Motor neuron (in vitro differentiated cells): Measurements from ENCODE around the gene C22orf31. TPM values are rescaled to one million over a fixed set of nuclear protein-coding genes. Genes with fewer than 3 reads are reported as not detected.
A peak's percentile ranks its signal among the peaks of the same experiment; 100 is the strongest.
"Not testable (repeated sequence)": the region's sequence is repeated elsewhere in the genome, so short reads cannot be mapped to it uniquely, and the experiment has no call there.

Experiments used
- ATAC-seq, 8 experiments: fragments of 200-7000 bp; cut with Tn5 transposase; replicated peaks in 6 of 8; 2 replicates each; pipeline ENCODE4 v1.8.0; 2021; ENCODE audit warnings: mild to moderate bottlenecking in 8 of 8, moderate library complexity in 8 of 8
- H3K27ac ChIP-seq, 2 donors: fragments of 250-450 bp; sonication (Bioruptor Pico); 2 replicates each; pipeline ENCODE4 v1.9.0; 2021; ENCODE audit warnings: antibody characterized with exemption in 2 of 2, mild to moderate bottlenecking in 2 of 2, moderate library complexity in 1 of 2
- H3K4me1 ChIP-seq, 2 donors: fragments of 250-450 bp; sonication (Bioruptor Pico); replicated peaks in 1 of 2; 2 replicates each; pipeline ENCODE4 v1.6.1; 2021; ENCODE audit warnings: antibody characterized with exemption in 2 of 2, mild to moderate bottlenecking in 2 of 2, moderate library complexity in 1 of 2
- H3K4me3 ChIP-seq, 5 donors: fragments of 250-450 bp; sonication (Bioruptor Pico); 2 replicates each; pipeline ENCODE4 v1.9.0; 2021; ENCODE audit warnings: antibody characterized with exemption in 5 of 5, mild to moderate bottlenecking in 5 of 5, moderate library complexity in 4 of 5
- WGBS, 10 experiments: fragments of 450-650 bp; shearing (Covaris generic); methylation state at CpG; one replicate each; pipeline ENCODE4 v1.0.0; 2022; 5-methylcytosine and 5-hydroxymethylcytosine counted together
- in situ Hi-C, 9 experiments: fragments of 400-800 bp; cut with MboI; loops; one replicate each; pipeline ENCODE4 v1.15.0; 2021; ENCODE audit warnings: low sequenced_read_pairs in 9 of 9, low pct_unique_long_range_greater_than_20kb in 2 of 9; ENCODE audit not compliant: unreplicated experiment in 9 of 9
- total RNA-seq, 8 experiments: library from RNA; unstranded; fragments of 300-600 nt; gene quantifications; 2 replicates each; pipeline versions ENCODE4 v1.2.3 to v1.2.4, GENCODE V29; 2022

C22orf31 gene
- total RNA-seq, 8 experiments from 2014 or later: 0.22 to 0.77 (median 0.34) TPM; not detected in 4

DNA sequence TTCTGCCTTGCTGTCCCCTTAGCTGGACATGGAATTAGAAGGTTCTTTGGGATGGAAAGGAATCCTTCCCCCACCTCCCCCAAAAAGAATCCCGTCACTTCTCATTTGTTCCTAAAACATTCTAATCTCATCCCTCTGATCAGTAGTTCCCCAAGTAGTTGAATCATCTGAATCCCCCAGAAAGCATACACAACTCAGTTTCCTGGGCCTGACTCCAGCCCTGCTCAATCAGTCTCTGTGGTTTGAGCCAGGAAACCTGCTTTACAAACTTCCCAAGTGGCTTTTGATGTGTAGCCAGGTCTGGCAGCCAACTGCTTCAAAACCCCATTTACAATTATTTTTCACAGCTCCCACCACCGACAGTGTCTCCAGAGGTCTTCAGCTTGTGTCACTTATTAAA lies 20.2 kb downstream of the C22orf31 start:
- in situ Hi-C loops: loop anchor here in 8 of 9 experiments (10.0 to 25.0 kb wide), 3 partner anchors 179 to 429 kb away; no protein-coding TSS in a partner anchor
- Histone ChIP-seq H3K4me1 (peaks cover 0 to 10% of the 10 kb centered on the region in 2 donors), H3K4me3 (no peak overlapping the region), H3K27ac (no peak overlapping the region)
- 21 to 90% (median 83%) methylated on average over 1 to 2 of the region's 2 CpGs; no CpG with 5 or more reads in 2 of the 10 experiments for WGBS, 10 experiments
- no peak for ATAC-seq

DNA sequence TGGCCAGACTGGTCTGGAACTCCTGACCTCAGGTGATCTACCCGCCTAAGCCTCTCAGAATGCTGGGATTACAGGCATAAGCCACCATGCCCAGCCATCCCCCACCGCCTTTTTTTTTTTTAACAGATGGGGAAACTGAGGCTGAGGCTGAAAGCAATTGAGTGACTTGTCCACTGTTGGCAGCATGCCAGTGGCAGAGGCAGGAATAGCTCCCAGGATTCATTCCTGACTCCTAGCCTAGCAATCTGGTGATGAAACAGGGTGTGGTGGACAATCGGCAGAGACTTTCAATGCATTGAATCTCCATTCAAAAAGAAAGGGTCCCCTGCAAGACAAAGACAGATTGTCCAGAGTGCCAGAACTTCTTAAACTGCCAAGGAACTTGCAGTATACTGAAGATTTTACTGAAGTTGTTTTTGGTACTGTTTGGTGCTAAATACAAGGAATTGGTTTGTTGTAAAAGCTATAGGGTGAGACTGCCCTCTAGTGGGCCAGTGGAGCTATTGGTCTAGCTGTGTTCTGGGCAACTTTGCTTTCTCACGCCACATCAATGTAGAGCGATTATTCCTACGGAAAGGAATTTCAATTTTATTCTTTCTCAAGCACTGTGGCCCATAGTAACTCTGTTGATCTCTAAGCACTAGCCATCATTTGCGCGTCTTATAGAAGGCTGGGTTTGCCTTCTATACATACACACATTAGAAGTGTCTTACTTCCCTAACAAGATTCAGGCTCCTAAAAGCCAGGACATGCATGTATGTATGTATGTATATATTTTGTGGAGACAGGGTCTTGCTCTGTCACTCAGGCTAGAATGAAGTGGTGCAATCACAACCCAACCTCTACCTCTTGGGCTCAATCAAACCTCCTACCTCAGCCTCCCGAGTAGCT lies 21.0 kb downstream of the C22orf31 start:
- ATAC-seq: peak; percentile 79 to 92 (median 86)
- in situ Hi-C loops: loop anchor here in 8 of 9 experiments (10.0 to 25.0 kb wide), 3 partner anchors 178 to 428 kb away; no protein-coding TSS in a partner anchor
- no peak overlapping the region for H3K27ac ChIP-seq
- peaks cover 0 to 10% of the 10 kb centered on the region in 2 donors for H3K4me1 ChIP-seq
- no peak overlapping the region for H3K4me3 ChIP-seq
- 5 to 94% (median 34%) methylated on average over 1 to 8 of the region's 9 CpGs; no CpG with 5 or more reads in 2 of the 10 experiments for WGBS, 10 experiments

DNA sequence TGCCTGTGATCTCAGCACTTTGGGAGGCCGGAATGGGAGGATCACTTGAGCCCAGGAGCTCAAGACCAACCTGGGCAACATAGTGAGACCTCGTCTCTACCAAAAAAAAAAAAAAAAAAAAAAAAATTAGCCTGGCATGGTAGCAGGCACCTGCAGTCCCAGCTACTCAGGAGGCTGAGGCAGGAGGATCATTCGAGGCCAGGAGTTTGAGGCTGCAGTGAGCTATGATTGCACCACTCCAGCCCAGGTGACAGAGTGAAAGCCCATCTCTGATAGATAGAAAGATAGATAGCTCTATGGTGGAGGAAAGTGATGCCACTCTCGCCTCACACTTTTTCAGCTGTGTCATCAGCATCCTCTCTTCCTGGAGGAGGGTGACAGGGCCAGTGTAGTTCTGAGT lies 21.9 kb downstream of the C22orf31 start:
- in situ Hi-C loops: loop anchor here (10.0 to 25.0 kb wide), 3 partner anchors 177 to 427 kb away; no protein-coding TSS in a partner anchor
- ATAC-seq: peak in 2 of 8 experiments; percentile 8 to 11
- WGBS, 10 experiments: 83 to 100% (median 100%) methylated on average over 1 to 2 of the region's 4 CpGs; no CpG with 5 or more reads in 4 of the 10 experiments
- H3K27ac ChIP-seq, H3K4me3 ChIP-seq: not testable (repeated sequence)
- peaks cover 0 to 10% of the 10 kb centered on the region in 2 donors for H3K4me1 ChIP-seq

DNA sequence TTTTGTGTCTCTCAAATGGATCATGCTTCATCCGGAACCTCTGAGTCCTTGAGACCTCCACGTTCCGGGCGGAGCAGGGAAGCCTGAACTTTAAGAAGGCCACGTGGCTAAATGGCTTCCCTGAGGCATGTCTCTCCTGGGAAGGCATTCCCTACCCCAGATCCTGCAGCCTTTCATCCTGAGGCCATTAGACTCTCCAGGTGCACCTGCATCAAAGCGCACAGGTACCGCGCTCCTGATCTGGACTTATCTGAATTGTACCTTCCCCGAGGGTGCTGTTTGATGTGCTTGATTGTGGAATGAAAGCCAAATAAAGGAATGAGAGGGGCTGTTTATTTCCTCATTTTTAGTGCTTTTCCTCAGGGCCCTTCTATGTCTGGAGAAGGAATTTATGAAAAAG lies 22.5 kb downstream of the C22orf31 start:
- 61 to 100% (median 94%) methylated on average over 1 to 9 of the region's 9 CpGs; no CpG with 5 or more reads in 1 of the 10 experiments for WGBS, 10 experiments
- peaks cover 0 to 10% of the 10 kb centered on the region in 2 donors for H3K4me1 ChIP-seq
- in situ Hi-C loops: loop anchor here in 8 of 9 experiments (10.0 to 25.0 kb wide), 3 partner anchors 177 to 427 kb away; no protein-coding TSS in a partner anchor
- H3K4me3 ChIP-seq: no peak overlapping the region
- no peak for ATAC-seq
- H3K27ac ChIP-seq: no peak overlapping the region

DNA sequence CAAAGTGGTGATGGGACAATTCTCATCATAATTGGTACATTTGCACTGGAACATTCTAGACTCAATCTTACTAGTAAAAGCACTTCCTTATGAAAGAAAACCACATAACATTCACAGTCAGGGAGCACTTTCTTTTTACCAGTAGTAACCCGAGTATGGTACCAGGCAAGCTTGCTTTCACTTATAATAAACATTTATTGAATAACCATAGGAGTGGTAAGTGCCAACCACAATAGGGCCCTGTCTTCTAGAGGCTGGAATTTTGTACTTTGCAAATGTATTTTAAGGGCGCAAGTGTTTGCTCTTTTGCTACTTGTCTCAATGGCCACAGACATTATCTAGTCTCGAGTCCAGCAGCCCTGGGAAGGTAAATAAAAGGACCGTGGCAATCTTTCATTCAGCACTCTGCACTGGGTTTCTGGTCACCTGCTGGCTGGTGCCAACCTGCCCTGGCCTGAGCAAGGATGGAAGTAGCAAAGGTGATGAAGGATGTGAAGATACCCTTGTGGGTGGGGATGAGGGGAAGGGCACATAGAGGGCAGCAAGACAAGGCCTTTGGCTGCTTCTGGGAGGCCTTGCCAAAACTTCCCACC lies 24.2 kb downstream of the C22orf31 start:
- peak in 1 of 8 experiments; percentile 4 for ATAC-seq
- H3K27ac ChIP-seq: no peak overlapping the region
- H3K4me3 ChIP-seq: no peak overlapping the region
- in situ Hi-C loops: loop anchor here in 8 of 9 experiments (10.0 to 25.0 kb wide), 3 partner anchors 175 to 425 kb away; no protein-coding TSS in a partner anchor
- H3K4me1 ChIP-seq: peaks cover 0 to 11% of the 10 kb centered on the region in 2 donors
- 60 to 100% (median 82%) methylated on average over 1 to 4 of the region's 4 CpGs; no CpG with 5 or more reads in 2 of the 10 experiments for WGBS, 10 experiments

DNA sequence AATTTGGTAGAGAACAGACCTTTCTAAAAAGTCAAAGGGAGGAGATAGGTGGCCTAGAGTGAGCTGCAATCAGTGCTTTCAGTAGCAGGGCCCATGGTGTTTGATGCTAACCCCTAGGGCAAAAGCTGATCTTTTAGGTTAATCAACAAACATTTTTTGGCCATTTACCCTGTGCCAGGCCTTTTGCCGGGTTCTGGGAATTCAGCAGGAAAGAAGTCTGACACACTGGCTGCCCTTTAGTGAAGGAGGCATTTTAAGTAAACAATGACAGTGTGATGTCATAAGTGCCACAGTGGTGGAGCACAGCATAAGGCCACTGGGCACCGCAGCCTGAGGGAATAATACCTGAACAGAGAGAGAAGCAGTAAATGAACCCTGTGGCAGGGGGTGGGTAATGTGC lies 29.0 kb downstream of the C22orf31 start:
- WGBS, 10 experiments: 90 to 100% methylated on average over 2 of the region's 2 CpGs; no CpG with 5 or more reads in 8 of the 10 experiments
- H3K4me3 ChIP-seq: no peak overlapping the region
- in situ Hi-C loops: loop anchor here in 8 of 9 experiments (10.0 to 25.0 kb wide), 3 partner anchors 170 to 420 kb away; no protein-coding TSS in a partner anchor
- ATAC-seq: no peak
- H3K4me1 ChIP-seq: peaks cover 14 to 20% of the 10 kb centered on the region in 2 donors
- no peak overlapping the region for H3K27ac ChIP-seq

DNA sequence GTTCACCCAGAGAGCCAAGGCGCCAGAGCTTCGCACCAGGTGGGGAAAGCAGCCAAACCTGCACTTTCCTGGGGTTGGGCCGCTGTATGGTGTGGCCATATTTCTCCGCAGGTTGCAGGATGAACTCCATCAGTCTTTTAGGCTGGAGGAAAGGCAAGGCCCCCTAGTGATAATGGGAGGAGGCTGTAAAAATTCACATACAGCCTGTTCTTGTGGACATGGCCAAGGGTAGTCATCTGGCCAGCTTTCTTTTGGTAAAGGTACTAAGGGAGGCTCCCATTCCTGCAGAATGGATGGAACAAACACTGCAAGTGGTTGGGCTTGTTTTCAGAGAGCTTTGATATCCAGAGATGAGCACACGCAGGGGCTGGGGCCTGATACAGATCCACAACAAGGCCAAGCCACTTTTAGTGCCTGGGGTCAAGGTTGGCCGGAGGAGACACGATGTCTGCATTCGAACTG lies 29.6 kb downstream of the C22orf31 start:
- 60 to 98% (median 89%) methylated on average over 1 to 6 of the region's 8 CpGs; no CpG with 5 or more reads in 2 of the 10 experiments for WGBS, 10 experiments
- peak overlapping the region in 1 of 2 donors; percentile 40 for H3K27ac ChIP-seq
- in situ Hi-C loops: loop anchor here in 8 of 9 experiments (10.0 to 25.0 kb wide), 3 partner anchors 170 to 420 kb away; no protein-coding TSS in a partner anchor
- ATAC-seq: no peak
- H3K4me1 ChIP-seq: peaks cover 14 to 20% of the 10 kb centered on the region in 2 donors
- no peak overlapping the region for H3K4me3 ChIP-seq

DNA sequence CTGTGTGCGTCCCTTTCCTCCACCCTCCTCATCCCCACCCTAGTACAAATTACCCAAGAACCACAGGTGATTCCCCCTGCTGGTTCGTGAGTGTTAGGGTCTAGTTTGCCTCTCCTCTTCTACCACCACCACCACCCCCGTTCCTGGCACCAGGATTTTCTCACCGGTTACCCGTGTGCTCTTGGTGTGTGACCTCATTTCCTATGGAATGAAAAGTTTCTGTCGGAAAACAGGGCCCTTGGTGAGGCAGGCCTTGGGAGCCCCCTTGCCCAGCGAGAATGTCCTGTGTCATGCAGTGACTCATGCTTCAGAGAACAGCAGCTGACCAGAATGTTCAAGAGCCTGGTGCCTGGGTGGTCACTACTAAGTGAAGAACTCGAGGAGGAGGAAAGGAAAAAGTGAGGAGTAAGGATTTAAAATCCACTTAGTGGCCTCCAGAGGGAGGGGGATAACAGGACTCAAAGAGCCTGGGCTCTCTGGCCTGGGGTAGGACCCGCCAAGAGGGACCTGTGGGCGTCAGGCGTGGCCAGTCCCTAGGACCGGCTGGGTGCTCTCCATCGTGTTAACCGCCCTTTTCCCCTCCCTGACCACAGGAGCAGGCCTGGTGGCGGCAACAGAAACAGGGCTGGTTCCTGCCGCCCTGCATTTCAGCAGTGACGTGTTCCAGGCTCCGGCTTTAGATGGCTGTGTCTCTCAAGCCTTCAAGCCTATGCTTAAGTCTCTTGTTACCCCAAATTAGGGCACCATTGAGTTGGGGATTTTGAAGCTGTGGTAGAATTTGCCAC lies 30.2 kb downstream of the C22orf31 start:
- H3K27ac ChIP-seq: peak overlapping the region in 1 of 2 donors; percentile 40
- WGBS, 10 experiments: 20 to 83% (median 40%) methylated on average over 1 to 10 of the region's 18 CpGs; no CpG with 5 or more reads in 3 of the 10 experiments
- peaks cover 14 to 20% of the 10 kb centered on the region in 2 donors for H3K4me1 ChIP-seq
- peak overlapping the region in 3 of 5 donors; percentile 24 to 29 (median 25) for H3K4me3 ChIP-seq
- ATAC-seq: peak; percentile 52 to 93 (median 88)
- in situ Hi-C loops: loop anchor here in 8 of 9 experiments (10.0 to 25.0 kb wide), 3 partner anchors 169 to 419 kb away; no protein-coding TSS in a partner anchor

DNA sequence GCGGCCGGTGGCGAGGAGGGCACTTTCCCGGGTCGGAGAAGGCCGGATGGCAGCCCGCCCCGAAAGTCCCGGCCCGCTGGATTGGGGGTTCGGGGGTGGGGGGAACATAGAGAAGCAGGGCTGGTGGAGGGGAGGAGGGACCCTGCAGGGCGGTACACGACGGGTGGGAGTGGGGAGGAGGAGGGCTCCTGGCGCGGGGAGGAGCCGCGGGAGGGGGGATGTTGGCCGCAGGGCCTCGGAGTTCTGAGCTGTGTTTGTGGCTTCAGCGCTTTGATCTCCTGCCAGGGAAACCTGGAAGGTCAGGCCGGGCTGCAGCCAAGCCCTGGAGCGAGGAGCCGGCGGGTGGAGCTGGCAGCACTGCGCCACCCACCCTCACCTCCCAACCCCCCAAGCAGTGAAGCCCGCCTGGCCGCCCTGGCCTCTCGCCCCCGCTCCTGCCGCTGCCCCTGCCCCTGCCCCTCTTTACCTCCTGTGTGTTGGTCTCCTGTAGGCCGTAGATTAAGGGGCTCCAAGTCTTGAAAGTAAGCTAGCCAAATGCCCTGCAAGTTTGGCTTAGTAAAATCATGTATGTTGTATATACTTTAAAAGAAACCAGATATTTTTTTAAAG lies 30.9 kb downstream of the C22orf31 start:
- WGBS, 10 experiments: 0% methylated on average over 2 of the region's 32 CpGs; no CpG with 5 or more reads in 9 of the 10 experiments
- Histone ChIP-seq H3K27ac (peak overlapping the region in 1 of 2 donors; percentile 40), H3K4me3 (peak overlapping the region; percentile 14 to 29 (median 24)), H3K4me1 (peaks cover 14 to 20% of the 10 kb centered on the region in 2 donors)
- in situ Hi-C loops: loop anchor here in 8 of 9 experiments (10.0 to 25.0 kb wide), 3 partner anchors 168 to 418 kb away; no protein-coding TSS in a partner anchor
- ATAC-seq: peak; percentile 55 to 73 (median 68)

DNA sequence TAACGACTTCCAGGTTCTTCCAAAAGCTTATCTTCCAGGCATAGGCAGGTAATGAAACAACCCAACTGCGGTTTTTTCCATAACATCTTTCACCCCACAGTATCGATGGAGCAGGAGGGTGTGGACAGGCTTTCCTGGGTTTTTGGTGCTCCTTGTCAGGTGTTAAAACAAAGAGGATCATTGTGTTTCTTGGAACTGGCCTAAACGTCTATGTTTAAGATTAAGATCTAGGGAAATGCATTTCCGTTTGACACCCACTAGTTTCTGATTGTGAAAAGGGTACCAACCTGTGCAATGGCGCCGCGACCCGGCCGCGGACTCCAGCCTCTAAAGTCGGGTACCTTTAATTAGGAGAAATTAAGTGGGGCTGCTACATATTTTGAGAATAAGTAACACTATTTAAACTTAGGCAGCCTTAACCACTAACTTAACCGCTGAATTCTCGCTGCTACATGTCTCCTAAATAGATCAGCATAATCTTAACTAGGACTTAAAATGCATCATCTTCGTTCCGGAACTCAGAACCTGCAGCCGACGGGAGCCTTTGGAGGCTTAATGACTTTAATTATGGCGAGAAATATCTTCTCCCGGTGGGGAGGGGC lies 31.5 kb downstream of the C22orf31 start:
- in situ Hi-C loops: loop anchor here in 8 of 9 experiments (10.0 to 25.0 kb wide), 3 partner anchors 168 to 418 kb away; no protein-coding TSS in a partner anchor
- peak overlapping the region in 4 of 5 donors; percentile 14 to 29 (median 24) for H3K4me3 ChIP-seq
- peaks cover 14 to 20% of the 10 kb centered on the region in 2 donors for H3K4me1 ChIP-seq
- no peak overlapping the region for H3K27ac ChIP-seq
- no peak for ATAC-seq
- 22 to 91% (median 46%) methylated on average over 2 to 16 of the region's 20 CpGs; no CpG with 5 or more reads in 1 of the 10 experiments for WGBS, 10 experiments
